B cell (primary cell): ENCODE results near the gene CIITA. TPM values are rescaled to one million over a fixed set of nuclear protein-coding genes. Genes with fewer than 3 reads are reported as not detected.

Experiments
- ATAC-seq: fragments of 200-7000 bp; cut with Tn5 transposase; one replicate; pipeline ENCODE4 v1.10.0; 2021; ENCODE audit warnings: low read depth, mild to moderate bottlenecking, moderate number of reproducible peaks, moderate library complexity
- CTCF ChIA-PET: fragments of 350-600 bp; sonication (Branson Sonifier 250); formaldehyde crosslinking; loops from one replicate; lab custom pipeline; 2021; ENCODE audit warnings: antibody characterized with exemption, inconsistent platforms; lab: Charles Lee
- POLR2A ChIA-PET: fragments of 350-600 bp; sonication (Branson Sonifier 250); formaldehyde crosslinking; loops from one replicate; lab custom pipeline; 2021; ENCODE audit warnings: antibody characterized with exemption; lab: Charles Lee
- DNase-seq: peaks from one replicate; pipeline ENCODE4 v3.0.0; 2013
- H2AFZ ChIP-seq: 2 replicates; pipeline ENCODE4 v1.6.1; 2012; ENCODE audit warnings: mild to moderate bottlenecking, low read depth, low read length; ENCODE audit not compliant: insufficient read depth, poor library complexity, severe bottlenecking
- H3K27ac ChIP-seq, 2 donors: 1 replicate in 1 of 2; 2 replicates in 1 of 2; pipeline ENCODE4 v1.5.1; 2012 to 2013; ENCODE audit warnings: low read length in 2 of 2, mild to moderate bottlenecking in 2 of 2, moderate library complexity in 1 of 2
- H3K27me3 ChIP-seq, 4 experiments: fragments of 200-600 bp in 1 of 4; sonication (generic) in 1 of 4; replicated peaks in 1 of 4; 1 replicate in 2 of 4; 2 replicates in 2 of 4; pipeline versions ENCODE4 v1.6.1 to v1.7.0; 2013 to 2016; ENCODE audit warnings: low read length in 3 of 4, mild to moderate bottlenecking in 2 of 4, mixed read lengths in 1 of 4, moderate library complexity in 1 of 4; ENCODE audit not compliant: insufficient read depth in 4 of 4, control insufficient read depth in 3 of 4; ENCODE audit errors: control extremely low read depth in 1 of 4
- H3K36me3 ChIP-seq, 2 experiments: replicated peaks in 1 of 2; 1 replicate in 1 of 2; 2 replicates in 1 of 2; pipeline versions ENCODE4 v1.6.1 to v1.7.1; 2013; ENCODE audit warnings: low read length in 1 of 2; ENCODE audit not compliant: insufficient read depth in 2 of 2, control insufficient read depth in 1 of 2; ENCODE audit errors: control extremely low read depth in 1 of 2, extremely low read depth in 1 of 2
- H3K4me1 ChIP-seq, 2 donors: fragments of 200-600 bp in 1 of 2; sonication (generic) in 1 of 2; 1 replicate in 1 of 2; 2 replicates in 1 of 2; pipeline versions ENCODE4 v1.5.1 to v1.6.1; 2013 to 2017; ENCODE audit warnings: low read length in 2 of 2; ENCODE audit not compliant: control insufficient read depth in 2 of 2, insufficient read depth in 2 of 2
- H3K4me2 ChIP-seq: replicated peaks from 2 replicates; pipeline ENCODE3; 2012; ENCODE audit warnings: mild to moderate bottlenecking, low read depth, low read length; ENCODE audit not compliant: poor library complexity, severe bottlenecking
- H3K4me3 ChIP-seq, 5 experiments: fragments of 200-600 bp in 1 of 5; sonication (generic) in 1 of 5; 1 replicate in 3 of 5; 2 replicates in 2 of 5; pipeline versions ENCODE4 v1.5.1 to v1.7.0; 2011 to 2016; ENCODE audit warnings: low read length in 4 of 5, mild to moderate bottlenecking in 4 of 5, low read depth in 2 of 5, control low read depth in 1 of 5, moderate library complexity in 1 of 5; ENCODE audit not compliant: insufficient read depth in 1 of 5; ENCODE audit errors: control extremely low read depth in 1 of 5, extremely low read depth in 1 of 5
- H3K79me2 ChIP-seq: fragments of 200-600 bp; sonication (generic); one replicate; pipeline ENCODE4 v1.6.0; 2016; ENCODE audit warnings: low read length; ENCODE audit not compliant: control insufficient read depth, insufficient read depth
- H3K9ac ChIP-seq: fragments of 200-600 bp; sonication (generic); 2 replicates; pipeline ENCODE4 v1.6.1; 2017; ENCODE audit warnings: mild to moderate bottlenecking, low read length, moderate library complexity
- H3K9me3 ChIP-seq, 3 donors: one replicate each; pipeline versions ENCODE4 v1.6.1 to v1.7.1; 2013; ENCODE audit warnings: low read length in 2 of 3; ENCODE audit not compliant: control insufficient read depth in 2 of 3, insufficient read depth in 1 of 3; ENCODE audit errors: control extremely low read depth in 1 of 3
- H4K20me1 ChIP-seq: 2 replicates; pipeline ENCODE4 v1.6.0; 2012; ENCODE audit warnings: mild to moderate bottlenecking, low read length; ENCODE audit not compliant: insufficient read depth, control insufficient read depth, poor library complexity, severe bottlenecking
- H3K27ac Mint-ChIP-seq: one replicate; pipeline ENCODE4 v1.8.0; 2021; ENCODE audit warnings: mixed read lengths
- H3K27me3 Mint-ChIP-seq: one replicate; pipeline ENCODE4 v1.8.0; 2021; ENCODE audit warnings: mixed read lengths
- H3K4me1 Mint-ChIP-seq: one replicate; pipeline ENCODE4 v1.8.0; 2021; ENCODE audit warnings: mixed read lengths
- H3K4me3 Mint-ChIP-seq: one replicate; pipeline ENCODE4 v1.8.0; 2021; ENCODE audit warnings: mixed read lengths
- H3K9me3 Mint-ChIP-seq: one replicate; pipeline ENCODE4 v1.8.0; 2022; ENCODE audit warnings: mixed read lengths; ENCODE audit not compliant: insufficient read depth
- CTCF ChIP-seq: fragments of 200-600 bp; IDR thresholded peaks from one replicate; pipeline ENCODE4 v1.8.0; 2022; ENCODE audit warnings: antibody characterized with exemption, mild to moderate bottlenecking
- EZH2 ChIP-seq: IDR thresholded peaks from 2 replicates; pipeline ENCODE4 v1.6.1; 2012; ENCODE audit warnings: borderline replicate concordance, low read depth, mild to moderate bottlenecking, moderate library complexity, low read length; ENCODE audit not compliant: insufficient read depth, poor library complexity, severe bottlenecking
- WGBS: methylation state at CpG from one replicate; pipeline ENCODE4 v1.1.5; 2013; ENCODE audit warnings: missing lambda C conversion rate; ENCODE audit not compliant: insufficient coverage; 5-methylcytosine and 5-hydroxymethylcytosine counted together
- intact Hi-C: fragments of 100-400 bp; cut with micrococcal nuclease; formaldehyde crosslinking; loops from one replicate; pipeline ENCODE4 v1.10.0; 2022
- polyA plus RNA-seq: library from polyadenylated mRNA; depleted of rRNA; stranded (reverse); fragments of >200 nt; gene quantifications from 2 replicates; pipeline ENCODE4 v1.2.3, GENCODE V29; 2012
- total RNA-seq, 2 donors: library from RNA; stranded (reverse); fragments of 120-200 nt in 1 of 2; gene quantifications; 1 replicate in 1 of 2; 2 replicates in 1 of 2; pipeline versions ENCODE4 v1.2.3 to v1.2.4, GENCODE V29; 2013 to 2022

The CIITA gene
- total and polyA plus RNA-seq, 2 donors (not counting 1 experiment from before 2014, with no cell fraction given), result 632 to 719 TPM

GRCh38 chr16:10868596-10869469 is 8.2 kb upstream of the CIITA start:
- Histone ChIP-seq H3K27ac (peak overlapping the region; percentile 91 to 92), H3K4me1 (peaks cover 88 to 95% of the 10 kb centered on the region in 2 donors), H3K4me3 (peak overlapping the region in 4 of 5 experiments; percentile 15 to 48 (median 35)), H3K36me3 (no peaks in the 10 kb centered on the region), H3K4me2 (peak overlapping the region; percentile 80), H3K9ac (peak overlapping the region; percentile 50), H3K27me3 (no peaks in the 10 kb centered on the region), H2AFZ (peak overlapping the region; percentile 3), H3K79me2 (peaks cover 29% of the 10 kb centered on the region), H3K9me3 (no peaks in the 10 kb centered on the region), H4K20me1 (no peaks in the 10 kb centered on the region)
- DNase-seq (peak; percentile 94), ATAC-seq (peak; percentile 77)
- Mint-ChIP-seq H3K4me1 (peaks cover 93% of the 10 kb centered on the region), H3K27me3 (no peaks in the 10 kb centered on the region), H3K27ac (peak overlapping the region; percentile 93), H3K9me3 (no peaks in the 10 kb centered on the region), H3K4me3 (peak overlapping the region; percentile 83)
- POLR2A ChIA-PET, result interaction anchor here (0.6 to 5.6 kb wide), 14 partner anchors 9 to 311 kb away, joined by 3 to 66 read pairs (median 6); partner anchors contain the start of genes CIITA and NUBP1
- CTCF ChIA-PET, result interaction anchor here (1.0 to 7.7 kb wide), 12 partner anchors 9 to 132 kb away, joined by 3 to 67 read pairs (median 6); partner anchors contain the start of genes CIITA and NUBP1
- TF ChIP-seq CTCF (peak; percentile 28), EZH2 (no peak)
- WGBS, result 21% methylated on average over 7 of the region's 13 CpGs
- intact Hi-C loops, result loop anchor here (1.0 to 5.0 kb wide), 7 partner anchors 7 to 126 kb away; partner anchors contain the start of gene NUBP1
